HepG2 (cell line): ENCODE measurements around the gene KANSL1. TPM values are rescaled to one million over a fixed set of nuclear protein-coding genes. Genes with fewer than 3 reads are reported as not detected.

Experiments used
- ATM ChIP-seq: fragments of 450-650 bp; IDR thresholded peaks from 2 replicates; pipeline ENCODE4 v1.7.1; 2017; ENCODE audit warnings: mild to moderate bottlenecking, borderline replicate concordance
- CAMTA2 ChIP-seq: sonication (generic); formaldehyde crosslinking; IDR thresholded peaks from 2 replicates; pipeline ENCODE4 v1.4.0; 2020; ENCODE audit warnings: mild to moderate bottlenecking, missing genetic modification reagents, borderline replicate concordance
- CBX2 ChIP-seq, 2 experiments: fragments of 200-600 bp in 1 of 2; sonication (generic); formaldehyde crosslinking in 1 of 2; IDR thresholded peaks; 2 replicates each; pipeline versions ENCODE4 v1.7.0 to v1.8.1; 2018 to 2022; ENCODE audit warnings: low read depth in 2 of 2, low read length in 1 of 2, mild to moderate bottlenecking in 1 of 2, missing genetic modification reagents in 1 of 2
- DR1 ChIP-seq: sonication (generic); formaldehyde crosslinking; IDR thresholded peaks from 2 replicates; pipeline ENCODE4 v1.8.0; 2021; ENCODE audit warnings: mild to moderate bottlenecking, missing genetic modification reagents, inconsistent platforms
- EED ChIP-seq: sonication (generic); formaldehyde crosslinking; IDR thresholded peaks from 2 replicates; pipeline ENCODE4 v1.5.0; 2020; ENCODE audit warnings: mild to moderate bottlenecking, missing genetic modification reagents
- GATAD1 ChIP-seq: IDR thresholded peaks from 2 replicates; pipeline ENCODE4 v1.6.1; 2016; ENCODE audit warnings: missing genetic modification reagents, missing compliant biosample characterization
- MBNL3 ChIP-seq: fragments of 250-450 bp; sonication (Bioruptor Pico); conservative IDR thresholded peaks from 2 replicates; pipeline ENCODE4 v1.8.0; 2022; ENCODE audit warnings: mild to moderate bottlenecking, inconsistent platforms
- RBM39 ChIP-seq: fragments of 200-400 bp; formaldehyde crosslinking; IDR thresholded peaks from one replicate; pipeline ENCODE4 v1.6.1; 2018; ENCODE audit warnings: antibody characterized with exemption, mild to moderate bottlenecking, low read depth, low read length; ENCODE audit not compliant: poor library complexity, severe bottlenecking
- SATB2 ChIP-seq: sonication (generic); formaldehyde crosslinking; IDR thresholded peaks from 2 replicates; pipeline ENCODE4 v1.5.0; 2020; ENCODE audit warnings: missing genetic modification reagents
- SIX1 ChIP-seq: sonication (generic); formaldehyde crosslinking; IDR thresholded peaks from 2 replicates; pipeline ENCODE4 v1.4.0; 2020; ENCODE audit warnings: missing genetic modification reagents, borderline replicate concordance
- SSRP1 ChIP-seq: IDR thresholded peaks from 2 replicates; pipeline ENCODE4 v1.6.1; 2016; ENCODE audit warnings: control low read depth
- TEAD2 ChIP-seq: sonication (generic); formaldehyde crosslinking; IDR thresholded peaks from 2 replicates; pipeline ENCODE4 v1.9.0; 2021; ENCODE audit warnings: missing genetic modification reagents
- ZBTB8A ChIP-seq: sonication (generic); formaldehyde crosslinking; IDR thresholded peaks from 2 replicates; pipeline ENCODE4 v1.4.0; 2020; ENCODE audit warnings: mild to moderate bottlenecking, low read depth, missing genetic modification reagents, borderline replicate concordance
- ZFAT ChIP-seq: sonication (generic); formaldehyde crosslinking; conservative IDR thresholded peaks from 2 replicates; pipeline ENCODE4 v1.8.1; 2023; ENCODE audit warnings: missing genetic modification reagents, inconsistent platforms
- ZFP41 ChIP-seq: sonication (generic); formaldehyde crosslinking; IDR thresholded peaks from 2 replicates; pipeline ENCODE4 v1.4.0; 2020; ENCODE audit warnings: mild to moderate bottlenecking, missing genetic modification reagents, borderline replicate concordance
- ZNF136 ChIP-seq: sonication (generic); formaldehyde crosslinking; IDR thresholded peaks from 2 replicates; pipeline ENCODE4 v1.8.1; 2022; ENCODE audit warnings: low read depth, mild to moderate bottlenecking, moderate library complexity, missing genetic modification reagents
- ZNF20 ChIP-seq: sonication (generic); formaldehyde crosslinking; IDR thresholded peaks from 2 replicates; pipeline ENCODE4 v1.4.0; 2020; ENCODE audit warnings: mild to moderate bottlenecking, moderate library complexity, missing genetic modification reagents
- ZNF34 ChIP-seq: sonication (generic); formaldehyde crosslinking; IDR thresholded peaks from 2 replicates; pipeline ENCODE4 v1.4.0; 2020; ENCODE audit warnings: mild to moderate bottlenecking, missing genetic modification reagents, borderline replicate concordance
- ZNF510 ChIP-seq: sonication (generic); formaldehyde crosslinking; IDR thresholded peaks from 2 replicates; pipeline ENCODE4 v1.4.0; 2020; ENCODE audit warnings: low read depth, mild to moderate bottlenecking, missing genetic modification reagents
- ZNF530 ChIP-seq: sonication (generic); formaldehyde crosslinking; IDR thresholded peaks from 2 replicates; pipeline ENCODE4 v1.5.0; 2020; ENCODE audit warnings: low read depth, mild to moderate bottlenecking, missing genetic modification reagents
- ZNF605 ChIP-seq: sonication (generic); formaldehyde crosslinking; IDR thresholded peaks from 2 replicates; pipeline ENCODE4 v1.8.0; 2022; ENCODE audit warnings: mild to moderate bottlenecking, missing genetic modification reagents
- ZNF644 ChIP-seq: IDR thresholded peaks from 2 replicates; pipeline ENCODE4 v1.6.1; 2016; ENCODE audit warnings: low read depth
- polyA plus RNA-seq, 8 experiments: library from polyadenylated mRNA; depleted of rRNA in 3 of 8; stranded (reverse) in 7 of 8; unstranded in 1 of 8; fragments of >200 nt; fragmentation: Illumina TruSeq in 4 of 8; extraction: Trizol in 4 of 8; gene quantifications; 2 replicates each; pipeline versions ENCODE4 v1.2.1 to v1.2.3, GENCODE V29; 2011 to 2016; ENCODE audit warnings: low read depth in 4 of 8, missing spikeins in 1 of 8, mixed read lengths in 1 of 8; ENCODE audit not compliant: insufficient read depth in 1 of 8
- total RNA-seq, 5 experiments: library from RNA; depleted of rRNA; stranded (reverse); fragments of >200 nt; fragmentation: Illumina TruSeq; extraction: Trizol; gene quantifications; 2 replicates each; pipeline ENCODE4 v1.2.3, GENCODE V29; 2016; ENCODE audit warnings: low read depth in 1 of 5
- TF ChIP-seq, protein P1 (sequence below): sonication (generic); formaldehyde crosslinking; IDR thresholded peaks from 2 replicates; pipeline ENCODE4 v1.8.0; 2022; ENCODE audit warnings: mild to moderate bottlenecking, missing genetic modification reagents, borderline replicate concordance
- TF ChIP-seq, protein P2 (sequence below): sonication (generic); formaldehyde crosslinking; IDR thresholded peaks from 2 replicates; pipeline ENCODE4 v1.5.1; 2020; ENCODE audit warnings: missing genetic modification reagents, mild to moderate bottlenecking, borderline replicate concordance
- TF ChIP-seq, protein P3 (sequence below): sonication (generic); formaldehyde crosslinking; IDR thresholded peaks from 2 replicates; pipeline ENCODE4 v1.9.0; 2021; ENCODE audit warnings: missing genetic modification reagents, mild to moderate bottlenecking, borderline replicate concordance

The KANSL1 gene
- total and polyA plus RNA-seq, 2 of the 13 experiments (the other 11 are each of a cell fraction or from before 2014, with no cell fraction given) = 24.0 to 59.6 TPM

DNA sequence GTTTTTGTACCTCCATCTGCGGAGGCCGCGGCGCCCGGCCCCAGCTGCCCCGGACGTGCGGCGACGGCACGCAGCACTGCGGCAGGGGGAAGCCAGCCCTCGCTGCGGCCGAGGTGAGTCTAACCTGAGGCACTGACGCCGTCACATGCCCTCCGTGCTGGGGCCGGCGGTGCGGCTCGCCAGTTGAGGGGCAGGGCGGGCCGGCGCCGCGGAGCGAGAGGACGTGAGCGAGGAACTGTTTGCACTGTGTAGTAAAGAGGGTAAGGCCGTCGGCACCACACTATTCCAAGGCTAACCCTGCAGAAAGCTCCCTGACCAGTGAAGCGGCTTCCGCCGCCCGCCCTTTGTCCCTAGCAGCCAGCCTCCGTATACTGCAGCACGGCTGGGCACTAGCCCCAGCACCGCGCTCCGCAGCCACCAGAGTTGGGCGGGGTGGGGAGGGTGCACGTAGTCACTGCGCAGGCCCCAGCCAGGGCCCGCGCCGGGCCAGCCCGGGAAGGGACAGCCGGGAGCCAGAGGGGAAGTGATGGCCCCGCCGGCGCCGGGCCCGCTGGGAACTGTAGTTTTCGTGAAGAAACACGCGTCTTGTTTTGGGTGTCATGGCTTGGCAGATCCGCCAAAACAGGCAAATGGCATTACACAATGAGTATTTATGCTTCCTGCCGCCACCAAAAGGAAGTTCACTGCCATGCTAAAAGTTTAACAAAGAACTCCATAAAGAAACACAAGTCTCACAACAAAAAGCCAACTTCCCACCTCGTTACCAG is 580 bp upstream of the KANSL1 start (continued):
- TF ChIP-seq ZBTB8A (CRISPR knock-in tag) (no peak), EED (CRISPR knock-in tag) (no peak; the same call in none of the 2 replicates), ZNF605 (CRISPR knock-in tag) (peak; percentile 20; the same call in 1 of the 2 replicates), MBNL3 (CRISPR knock-in tag) (no peak), DR1 (CRISPR knock-in tag) (peak; percentile 73; the same call in 1 of the 2 replicates), CAMTA2 (CRISPR knock-in tag) (no peak), ZNF20 (CRISPR knock-in tag) (no peak), SSRP1 (no peak), RBM39 (peak; percentile 95), ZNF136 (CRISPR knock-in tag) (0 out of 2 replicates have a peak, but pooled peaks have one; percentile 23), CBX2 (IDR thresholded peaks at IDR 0.05; ENCODE audit: low read depth, low read length) (no peak), CBX2 (CRISPR knock-in tag; IDR thresholded peaks at IDR 0.05; ENCODE audit: low read depth) (no peak), ZNF644 (peak; percentile 38; the same call in 1 of the 2 replicates), ZNF510 (CRISPR knock-in tag) (peak; percentile 84; the same call in 1 of the 2 replicates), ZFAT (CRISPR knock-in tag) (0 out of 2 replicates have a peak, but pooled peaks have one; percentile 50), SIX1 (no peak), ZNF530 (no peak), ZFP41 (peak; percentile 92), ATM (no peak), ZNF34 (CRISPR knock-in tag) (peak; percentile 44; the same call in 1 of the 2 replicates), TEAD2 (CRISPR knock-in tag) (no peak), GATAD1 (CRISPR knock-in tag) (peak; percentile 67; the same call in 1 of the 2 replicates), SATB2 (no peak)
- TF ChIP-seq, protein P1, sequence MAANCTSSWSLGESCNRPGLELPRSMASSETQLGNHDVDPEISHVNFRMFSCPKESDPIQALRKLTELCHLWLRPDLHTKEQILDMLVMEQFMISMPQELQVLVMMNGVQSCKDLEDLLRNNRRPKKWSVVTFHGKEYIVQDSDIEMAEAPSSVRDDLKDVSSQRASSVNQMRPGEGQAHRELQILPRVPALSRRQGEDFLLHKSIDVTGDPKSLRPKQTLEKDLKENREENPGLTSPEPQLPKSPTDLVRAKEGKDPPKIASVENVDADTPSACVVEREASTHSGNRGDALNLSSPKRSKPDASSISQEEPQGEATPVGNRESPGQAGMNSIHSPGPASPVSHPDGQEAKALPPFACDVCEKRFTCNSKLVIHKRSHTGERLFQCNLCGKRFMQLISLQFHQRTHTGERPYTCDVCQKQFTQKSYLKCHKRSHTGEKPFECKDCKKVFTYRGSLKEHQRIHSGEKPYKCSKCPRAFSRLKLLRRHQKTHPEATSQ (CRISPR knock-in tag) = peak; percentile 32; the same call in 1 of the 2 replicates
- TF ChIP-seq, protein P2, sequence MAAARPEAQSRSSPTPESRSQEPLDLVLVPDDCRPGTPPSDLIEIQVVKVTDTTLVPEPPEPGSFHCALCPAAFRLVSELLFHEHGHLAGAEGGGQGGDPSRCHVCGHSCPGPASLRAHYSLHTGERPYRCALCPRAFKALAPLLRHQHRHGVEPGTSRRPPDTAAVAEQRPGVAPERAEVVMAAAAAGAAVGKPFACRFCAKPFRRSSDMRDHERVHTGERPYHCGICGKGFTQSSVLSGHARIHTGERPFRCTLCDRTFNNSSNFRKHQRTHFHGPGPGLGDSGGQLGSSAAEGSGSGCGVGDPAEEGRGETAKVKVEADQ = peak; percentile 96
- TF ChIP-seq, protein P3, sequence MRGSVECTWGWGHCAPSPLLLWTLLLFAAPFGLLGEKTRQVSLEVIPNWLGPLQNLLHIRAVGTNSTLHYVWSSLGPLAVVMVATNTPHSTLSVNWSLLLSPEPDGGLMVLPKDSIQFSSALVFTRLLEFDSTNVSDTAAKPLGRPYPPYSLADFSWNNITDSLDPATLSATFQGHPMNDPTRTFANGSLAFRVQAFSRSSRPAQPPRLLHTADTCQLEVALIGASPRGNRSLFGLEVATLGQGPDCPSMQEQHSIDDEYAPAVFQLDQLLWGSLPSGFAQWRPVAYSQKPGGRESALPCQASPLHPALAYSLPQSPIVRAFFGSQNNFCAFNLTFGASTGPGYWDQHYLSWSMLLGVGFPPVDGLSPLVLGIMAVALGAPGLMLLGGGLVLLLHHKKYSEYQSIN = no peak
